ENCODE measurements around the gene NUP58. TPM values are rescaled to one million over a fixed set of nuclear protein-coding genes. Genes with fewer than 3 reads are reported as not detected.
"Not testable (repeated sequence)": the region's sequence is repeated elsewhere in the genome, so short reads cannot be mapped to it uniquely, and the experiment has no call there.

NUP58 gene
- polyA plus RNA-seq, 4 donors: 10.0 to 30.7 (median 12.2) TPM

- DNase-seq (no peak), FAIRE-seq (no peak)
- H3K4me3 ChIP-seq (ENCODE audit: low read depth in 1 of 3, low read length in 3 of 3): no peak overlapping the region
- H3K9me3 ChIP-seq (ENCODE audit: control insufficient read depth in 2 of 2, insufficient read depth in 1 of 2, low read depth in 1 of 2, low read length in 1 of 2): no peaks in the 10 kb centered on the region
- H3K36me3 ChIP-seq (ENCODE audit: control insufficient read depth in 3 of 3, insufficient read depth in 2 of 3, low read depth in 1 of 3, low read length in 3 of 3): no peaks in the 10 kb centered on the region
- H3K4me1 ChIP-seq (ENCODE audit: control insufficient read depth in 3 of 3, insufficient read depth in 2 of 3, low read depth in 1 of 3, low read length in 2 of 3): no peaks in the 10 kb centered on the region
- H3K27me3 ChIP-seq (ENCODE audit: control insufficient read depth in 3 of 3, insufficient read depth in 3 of 3, low read length in 3 of 3): peaks cover 0 to 2% (median 2%) of the 10 kb centered on the region in 3 donors
- no peak overlapping the region for H3K27ac ChIP-seq (ENCODE audit: low read depth in 1 of 3, low read length in 2 of 3)
- 66 to 79% (median 73%) methylated on average over 4 of the region's 4 CpGs for WGBS, 3 donors
Measured at GRCh38 chr13:25352806-25353205, 51.4 kb downstream of the NUP58 start.

- WGBS, 3 donors: 81 to 92% (median 88%) methylated on average over 4 of the region's 4 CpGs
- no peak for FAIRE-seq
Measured at GRCh38 chr13:25353344-25353743, 51.9 kb downstream of the NUP58 start.

GRCh38 chr13:25354377-25354776 is 53.0 kb downstream of the NUP58 start:
- Histone ChIP-seq H3K9me3 (ENCODE audit: control insufficient read depth in 2 of 2, insufficient read depth in 1 of 2, low read depth in 1 of 2, low read length in 1 of 2) (no peaks in the 10 kb centered on the region), H3K4me3 (ENCODE audit: low read depth in 1 of 3, low read length in 3 of 3) (no peak overlapping the region), H3K27me3 (ENCODE audit: control insufficient read depth in 3 of 3, insufficient read depth in 3 of 3, low read length in 3 of 3) (peaks cover 0 to 2% (median 2%) of the 10 kb centered on the region in 3 donors), H3K36me3 (ENCODE audit: control insufficient read depth in 3 of 3, insufficient read depth in 2 of 3, low read depth in 1 of 3, low read length in 3 of 3) (no peaks in the 10 kb centered on the region), H3K27ac (ENCODE audit: low read depth in 1 of 3, low read length in 2 of 3) (no peak overlapping the region), H3K4me1 (ENCODE audit: control insufficient read depth in 3 of 3, insufficient read depth in 2 of 3, low read depth in 1 of 3, low read length in 2 of 3) (no peaks in the 10 kb centered on the region)
- peak in 1 of 2 donors; percentile 35 for DNase-seq
- FAIRE-seq: no peak
- 41 to 68% (median 55%) methylated on average over 6 of the region's 6 CpGs for WGBS, 3 donors

More at GRCh38 chr13:25353344-25353743, 51.9 kb downstream of the NUP58 start:
- peaks cover 0 to 2% (median 2%) of the 10 kb centered on the region in 3 donors for H3K27me3 ChIP-seq (ENCODE audit: control insufficient read depth in 3 of 3, insufficient read depth in 3 of 3, low read length in 3 of 3)
- DNase-seq: no peak
- H3K4me3 ChIP-seq (ENCODE audit: low read depth in 1 of 3, low read length in 3 of 3): no peak overlapping the region
- H3K27ac ChIP-seq (ENCODE audit: low read depth in 1 of 3, low read length in 2 of 3): no peak overlapping the region
- no peaks in the 10 kb centered on the region for H3K36me3 ChIP-seq (ENCODE audit: control insufficient read depth in 3 of 3, insufficient read depth in 2 of 3, low read depth in 1 of 3, low read length in 3 of 3)
- no peaks in the 10 kb centered on the region for H3K4me1 ChIP-seq (ENCODE audit: control insufficient read depth in 3 of 3, insufficient read depth in 2 of 3, low read depth in 1 of 3, low read length in 2 of 3)
- H3K9me3 ChIP-seq (ENCODE audit: control insufficient read depth in 2 of 2, insufficient read depth in 1 of 2, low read depth in 1 of 2, low read length in 1 of 2): no peaks in the 10 kb centered on the region

- not testable (repeated sequence) for H3K27me3 ChIP-seq (ENCODE audit: control insufficient read depth in 3 of 3, insufficient read depth in 3 of 3, low read length in 3 of 3); H3K27ac ChIP-seq (ENCODE audit: low read depth in 1 of 3, low read length in 2 of 3); H3K9me3 ChIP-seq (ENCODE audit: control insufficient read depth in 2 of 2, insufficient read depth in 1 of 2, low read depth in 1 of 2, low read length in 1 of 2); DNase-seq; H3K4me3 ChIP-seq (ENCODE audit: low read depth in 1 of 3, low read length in 3 of 3); H3K36me3 ChIP-seq (ENCODE audit: control insufficient read depth in 3 of 3, insufficient read depth in 2 of 3, low read depth in 1 of 3, low read length in 3 of 3); FAIRE-seq; H3K4me1 ChIP-seq (ENCODE audit: control insufficient read depth in 3 of 3, insufficient read depth in 2 of 3, low read depth in 1 of 3, low read length in 2 of 3)
- WGBS, 3 donors: 88 to 94% (median 94%) methylated on average over 6 of the region's 6 CpGs
Measured at GRCh38 chr13:25360443-25360842, 59.0 kb downstream of the NUP58 start.

GRCh38 chr13:25365720-25366235 is 64.4 kb downstream of the NUP58 start:
- Histone ChIP-seq H3K27ac (ENCODE audit: low read depth in 1 of 3, low read length in 2 of 3) (no peak overlapping the region), H3K4me1 (ENCODE audit: control insufficient read depth in 3 of 3, insufficient read depth in 2 of 3, low read depth in 1 of 3, low read length in 2 of 3) (no peaks in the 10 kb centered on the region), H3K9me3 (ENCODE audit: control insufficient read depth in 2 of 2, insufficient read depth in 1 of 2, low read depth in 1 of 2, low read length in 1 of 2) (no peaks in the 10 kb centered on the region), H3K4me3 (ENCODE audit: low read depth in 1 of 3, low read length in 3 of 3) (no peak overlapping the region), H3K36me3 (ENCODE audit: control insufficient read depth in 3 of 3, insufficient read depth in 2 of 3, low read depth in 1 of 3, low read length in 3 of 3) (no peaks in the 10 kb centered on the region), H3K27me3 (ENCODE audit: control insufficient read depth in 3 of 3, insufficient read depth in 3 of 3, low read length in 3 of 3) (peaks cover 0 to 9% (median 3%) of the 10 kb centered on the region in 3 donors)
- WGBS, 3 donors: 91 to 94% (median 93%) methylated on average over 32 of the region's 32 CpGs
- no peak for FAIRE-seq
- DNase-seq: no peak

GRCh38 chr13:25371158-25371874 is 69.9 kb downstream of the NUP58 start:
- peaks cover 9 to 44% (median 17%) of the 10 kb centered on the region in 3 donors for H3K27me3 ChIP-seq (ENCODE audit: control insufficient read depth in 3 of 3, insufficient read depth in 3 of 3, low read length in 3 of 3)
- no peak overlapping the region for H3K27ac ChIP-seq (ENCODE audit: low read depth in 1 of 3, low read length in 2 of 3)
- no peaks in the 10 kb centered on the region for H3K9me3 ChIP-seq (ENCODE audit: control insufficient read depth in 2 of 2, insufficient read depth in 1 of 2, low read depth in 1 of 2, low read length in 1 of 2)
- H3K4me1 ChIP-seq (ENCODE audit: control insufficient read depth in 3 of 3, insufficient read depth in 2 of 3, low read depth in 1 of 3, low read length in 2 of 3): no peaks in the 10 kb centered on the region
- DNase-seq (no peak), FAIRE-seq (no peak)
- 14 to 37% (median 21%) methylated on average over 18 to 20 of the region's 20 CpGs for WGBS, 3 donors
- peak overlapping the region in 1 of 3 donors; percentile 45 for H3K4me3 ChIP-seq (ENCODE audit: low read depth in 1 of 3, low read length in 3 of 3)
- H3K36me3 ChIP-seq (ENCODE audit: control insufficient read depth in 3 of 3, insufficient read depth in 2 of 3, low read depth in 1 of 3, low read length in 3 of 3): no peaks in the 10 kb centered on the region

GRCh38 chr13:25371875-25372283 is 70.5 kb downstream of the NUP58 start, which contains the start of gene ATP8A2:
ATP8A2 (plus strand) TSS chr13:25371974; CDS start chr13:25372213, 239 bp downstream.
- Histone ChIP-seq H3K27me3 (ENCODE audit: control insufficient read depth in 3 of 3, insufficient read depth in 3 of 3, low read length in 3 of 3) (peaks cover 9 to 44% (median 17%) of the 10 kb centered on the region in 3 donors), H3K4me1 (ENCODE audit: control insufficient read depth in 3 of 3, insufficient read depth in 2 of 3, low read depth in 1 of 3, low read length in 2 of 3) (no peaks in the 10 kb centered on the region), H3K27ac (ENCODE audit: low read depth in 1 of 3, low read length in 2 of 3) (no peak within 1 kb of the TSS), H3K9me3 (ENCODE audit: control insufficient read depth in 2 of 2, insufficient read depth in 1 of 2, low read depth in 1 of 2, low read length in 1 of 2) (no peaks in the 10 kb centered on the region), H3K4me3 (ENCODE audit: low read depth in 1 of 3, low read length in 3 of 3) (peak within 1 kb of the TSS in 2 of 3 donors; percentile 15 to 45), H3K36me3 (ENCODE audit: control insufficient read depth in 3 of 3, insufficient read depth in 2 of 3, low read depth in 1 of 3, low read length in 3 of 3) (no peaks in the 10 kb centered on the region)
- WGBS, 3 donors: 1 to 2% (median 1%) methylated on average over 20 to 58 of the region's 58 CpGs
- FAIRE-seq: no peak
- DNase-seq: peak in 1 of 2 donors; percentile 16

- peaks cover 9 to 41% (median 17%) of the 10 kb centered on the region in 3 donors for H3K27me3 ChIP-seq (ENCODE audit: control insufficient read depth in 3 of 3, insufficient read depth in 3 of 3, low read length in 3 of 3)
- FAIRE-seq (no peak), DNase-seq (peak in 1 of 2 donors; percentile 16)
- no peaks in the 10 kb centered on the region for H3K4me1 ChIP-seq (ENCODE audit: control insufficient read depth in 3 of 3, insufficient read depth in 2 of 3, low read depth in 1 of 3, low read length in 2 of 3)
- no peaks in the 10 kb centered on the region for H3K9me3 ChIP-seq (ENCODE audit: control insufficient read depth in 2 of 2, insufficient read depth in 1 of 2, low read depth in 1 of 2, low read length in 1 of 2)
- H3K27ac ChIP-seq (ENCODE audit: low read depth in 1 of 3, low read length in 2 of 3): no peak overlapping the region
- peak overlapping the region in 2 of 3 donors; percentile 15 to 45 for H3K4me3 ChIP-seq (ENCODE audit: low read depth in 1 of 3, low read length in 3 of 3)
- no peaks in the 10 kb centered on the region for H3K36me3 ChIP-seq (ENCODE audit: control insufficient read depth in 3 of 3, insufficient read depth in 2 of 3, low read depth in 1 of 3, low read length in 3 of 3)
- 12 to 30% (median 15%) methylated on average over 46 to 82 of the region's 82 CpGs for WGBS, 3 donors
Measured at GRCh38 chr13:25372284-25373081, 71.1 kb downstream of the NUP58 start.
